ENCODE results near the gene HNF1B. TPM values are rescaled to one million over a fixed set of nuclear protein-coding genes. Genes with fewer than 3 reads are reported as not detected.

Gene HNF1B
- polyA plus RNA-seq, 4 donors: 10.0 to 29.2 (median 15.0) TPM

DNA sequence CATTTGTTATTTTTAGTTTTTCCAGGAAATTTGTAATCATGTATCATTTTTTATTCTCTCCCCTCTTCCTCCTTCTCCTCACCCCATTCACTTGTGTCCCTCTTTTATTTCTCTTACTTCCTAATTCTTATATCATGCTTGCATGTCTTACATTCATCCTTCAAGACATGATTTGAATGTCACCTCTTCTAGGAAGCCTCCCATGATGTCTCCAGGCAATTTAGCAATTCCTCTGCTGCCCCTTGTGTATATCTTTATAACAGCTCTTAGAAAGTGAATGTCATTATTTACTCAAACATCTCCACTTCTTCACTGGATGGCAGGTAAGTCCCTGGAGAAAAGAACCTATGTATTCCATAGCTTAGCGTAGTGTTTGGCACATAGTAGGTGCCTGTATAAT, 7.8 kb downstream of the HNF1B start:
- 87 to 100% (median 98%) methylated on average over 1 of the region's 1 CpG for whole genome bisulfite sequencing, 3 donors
- H3K36me3 ChIP-seq (ENCODE audit: control insufficient read depth in 3 of 3, insufficient read depth in 2 of 3, low read depth in 1 of 3, low read length in 3 of 3): peaks cover 0 to 43% (median 2%) of the 10 kb centered on the region in 3 donors

DNA sequence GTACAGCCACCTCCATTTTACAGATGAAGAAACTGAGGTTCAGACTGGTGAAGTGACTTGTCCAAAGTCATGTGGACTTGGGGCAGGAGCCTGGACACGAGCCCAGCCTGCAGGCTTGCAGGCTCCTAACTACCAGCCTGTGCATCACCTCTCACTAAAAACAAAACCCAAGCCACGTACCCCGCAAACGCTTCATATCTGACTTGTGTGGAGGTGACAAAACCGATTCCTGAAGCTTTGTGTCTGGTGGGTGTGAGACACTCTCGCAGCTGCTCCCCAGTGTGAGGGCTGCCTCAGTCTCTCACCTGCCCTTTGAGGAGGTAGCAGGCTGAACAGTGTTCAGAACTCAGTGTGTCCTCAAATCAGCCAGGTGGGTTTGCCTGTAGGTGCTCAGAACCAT, 8.4 kb downstream of the HNF1B start:
- DNase-seq (no peak), FAIRE-seq (no peak)
- Histone ChIP-seq H3K27ac (ENCODE audit: low read depth in 1 of 3, low read length in 2 of 3) (no peak overlapping the region), H3K4me3 (ENCODE audit: low read depth in 1 of 3, low read length in 3 of 3) (no peak overlapping the region), H3K27me3 (ENCODE audit: control insufficient read depth in 3 of 3, insufficient read depth in 3 of 3, low read length in 3 of 3) (peaks cover 0 to 8% (median 3%) of the 10 kb centered on the region in 3 donors), H3K9me3 (ENCODE audit: control insufficient read depth in 2 of 2, insufficient read depth in 1 of 2, low read depth in 1 of 2, low read length in 1 of 2) (no peaks in the 10 kb centered on the region), H3K36me3 (ENCODE audit: control insufficient read depth in 3 of 3, insufficient read depth in 2 of 3, low read depth in 1 of 3, low read length in 3 of 3) (peaks cover 0 to 50% (median 4%) of the 10 kb centered on the region in 3 donors), H3K4me1 (ENCODE audit: control insufficient read depth in 3 of 3, insufficient read depth in 2 of 3, low read depth in 1 of 3, low read length in 2 of 3) (peaks cover 0 to 11% (median 0%) of the 10 kb centered on the region in 3 donors)
- 71 to 83% (median 72%) methylated on average over 6 of the region's 6 CpGs for WGBS, 3 donors

More for the DNA sequence above, 7.8 kb downstream of the HNF1B start:
- no peak for FAIRE-seq
- Histone ChIP-seq H3K9me3 (ENCODE audit: control insufficient read depth in 2 of 2, insufficient read depth in 1 of 2, low read depth in 1 of 2, low read length in 1 of 2) (no peaks in the 10 kb centered on the region), H3K27me3 (ENCODE audit: control insufficient read depth in 3 of 3, insufficient read depth in 3 of 3, low read length in 3 of 3) (peaks cover 0 to 12% (median 8%) of the 10 kb centered on the region in 3 donors), H3K4me3 (ENCODE audit: low read depth in 1 of 3, low read length in 3 of 3) (no peak overlapping the region), H3K27ac (ENCODE audit: low read depth in 1 of 3, low read length in 2 of 3) (no peak overlapping the region), H3K4me1 (ENCODE audit: control insufficient read depth in 3 of 3, insufficient read depth in 2 of 3, low read depth in 1 of 3, low read length in 2 of 3) (peaks cover 0 to 11% (median 2%) of the 10 kb centered on the region in 3 donors)
- DNase-seq: no peak

DNA sequence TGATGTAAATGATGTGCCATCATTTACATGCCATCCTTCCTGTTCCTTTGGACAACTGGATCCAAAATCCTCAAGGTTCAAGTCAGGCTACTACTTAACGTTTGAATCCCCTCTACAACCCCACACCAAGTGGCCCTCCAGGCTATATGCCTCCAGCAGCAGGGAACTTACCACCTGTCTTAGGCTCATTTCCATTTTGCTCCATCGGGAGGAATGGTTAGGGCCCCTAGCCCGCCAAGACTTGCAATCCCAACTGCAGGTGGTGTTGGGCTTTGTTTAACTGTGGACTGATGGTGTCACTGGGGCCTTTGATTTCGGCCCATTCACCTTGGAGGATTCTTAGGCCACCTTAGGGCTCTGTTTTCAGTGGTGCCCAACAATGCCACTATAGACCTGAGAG, 9.7 kb downstream of the HNF1B start:
- 70 to 85% (median 81%) methylated on average over 4 of the region's 4 CpGs for WGBS, 3 donors
- DNase-seq: no peak
- H3K27ac ChIP-seq (ENCODE audit: low read depth in 1 of 3, low read length in 2 of 3): no peak overlapping the region
- H3K27me3 ChIP-seq (ENCODE audit: control insufficient read depth in 3 of 3, insufficient read depth in 3 of 3, low read length in 3 of 3): peaks cover 0 to 8% (median 2%) of the 10 kb centered on the region in 3 donors
- H3K4me1 ChIP-seq (ENCODE audit: control insufficient read depth in 3 of 3, insufficient read depth in 2 of 3, low read depth in 1 of 3, low read length in 2 of 3): peaks cover 0 to 12% (median 0%) of the 10 kb centered on the region in 3 donors
- H3K9me3 ChIP-seq (ENCODE audit: control insufficient read depth in 2 of 2, insufficient read depth in 1 of 2, low read depth in 1 of 2, low read length in 1 of 2): no peaks in the 10 kb centered on the region
- peaks cover 0 to 62% (median 7%) of the 10 kb centered on the region in 3 donors for H3K36me3 ChIP-seq (ENCODE audit: control insufficient read depth in 3 of 3, insufficient read depth in 2 of 3, low read depth in 1 of 3, low read length in 3 of 3)
- FAIRE-seq: no peak
- H3K4me3 ChIP-seq (ENCODE audit: low read depth in 1 of 3, low read length in 3 of 3): no peak overlapping the region

DNA sequence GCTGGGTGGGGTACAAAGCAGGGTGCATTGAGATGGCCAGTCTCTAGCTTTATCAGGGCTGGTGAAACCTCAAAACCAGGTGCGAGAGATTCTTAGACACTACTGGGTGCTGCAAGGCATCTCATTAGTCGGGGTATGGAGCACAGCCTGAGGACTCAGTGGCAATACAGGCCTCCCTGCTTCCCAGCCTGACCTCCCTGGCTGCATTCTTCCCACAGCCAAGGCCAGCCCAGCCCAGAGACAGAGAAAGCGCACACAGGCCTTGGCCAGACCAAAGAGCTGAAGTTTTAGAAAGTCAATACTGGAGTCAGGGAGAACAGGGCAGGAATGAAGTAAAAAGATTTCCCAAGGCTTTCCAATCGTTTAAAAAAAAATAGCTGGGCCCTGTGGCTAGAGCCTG, 12.5 kb downstream of the HNF1B start:
- peaks cover 0 to 75% (median 5%) of the 10 kb centered on the region in 3 donors for H3K36me3 ChIP-seq (ENCODE audit: control insufficient read depth in 3 of 3, insufficient read depth in 2 of 3, low read depth in 1 of 3, low read length in 3 of 3)
- FAIRE-seq: no peak

DNA sequence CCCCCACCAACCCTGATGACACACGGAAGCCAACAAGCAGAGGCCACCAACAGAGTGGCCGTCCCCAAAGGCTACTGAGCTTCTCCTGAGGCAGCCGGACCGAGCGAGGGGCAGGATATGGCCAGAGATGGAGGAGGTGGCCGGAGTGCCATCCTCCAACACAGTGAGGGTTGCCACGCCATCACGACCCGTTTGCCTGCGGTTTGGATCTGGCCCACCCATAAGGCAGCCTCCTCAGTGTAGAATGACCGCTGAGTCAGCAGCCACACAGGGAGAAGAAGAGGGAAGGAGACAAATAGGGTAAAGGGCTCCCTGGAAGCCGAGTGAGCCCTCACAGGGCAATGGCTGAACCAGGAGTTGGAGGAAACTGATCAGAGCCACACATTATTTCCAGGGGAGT, 13.8 kb downstream of the HNF1B start:
- DNase-seq (no peak), FAIRE-seq (no peak)
- H3K9me3 ChIP-seq (ENCODE audit: control insufficient read depth in 2 of 2, insufficient read depth in 1 of 2, low read depth in 1 of 2, low read length in 1 of 2): no peaks in the 10 kb centered on the region
- no peak overlapping the region for H3K27ac ChIP-seq (ENCODE audit: low read depth in 1 of 3, low read length in 2 of 3)
- H3K27me3 ChIP-seq (ENCODE audit: control insufficient read depth in 3 of 3, insufficient read depth in 3 of 3, low read length in 3 of 3): no peaks in the 10 kb centered on the region
- H3K4me3 ChIP-seq (ENCODE audit: low read depth in 1 of 3, low read length in 3 of 3): no peak overlapping the region
- H3K36me3 ChIP-seq (ENCODE audit: control insufficient read depth in 3 of 3, insufficient read depth in 2 of 3, low read depth in 1 of 3, low read length in 3 of 3): peaks cover 0 to 80% (median 5%) of the 10 kb centered on the region in 3 donors
- WGBS, 3 donors: 90 to 92% (median 91%) methylated on average over 12 of the region's 12 CpGs
- H3K4me1 ChIP-seq (ENCODE audit: control insufficient read depth in 3 of 3, insufficient read depth in 2 of 3, low read depth in 1 of 3, low read length in 2 of 3): peaks cover 7 to 31% (median 13%) of the 10 kb centered on the region in 3 donors

More for the DNA sequence above, 12.5 kb downstream of the HNF1B start:
- no peaks in the 10 kb centered on the region for H3K9me3 ChIP-seq (ENCODE audit: control insufficient read depth in 2 of 2, insufficient read depth in 1 of 2, low read depth in 1 of 2, low read length in 1 of 2)
- H3K4me1 ChIP-seq (ENCODE audit: control insufficient read depth in 3 of 3, insufficient read depth in 2 of 3, low read depth in 1 of 3, low read length in 2 of 3): peaks cover 2 to 19% (median 3%) of the 10 kb centered on the region in 3 donors
- no peak overlapping the region for H3K4me3 ChIP-seq (ENCODE audit: low read depth in 1 of 3, low read length in 3 of 3)
- no peaks in the 10 kb centered on the region for H3K27me3 ChIP-seq (ENCODE audit: control insufficient read depth in 3 of 3, insufficient read depth in 3 of 3, low read length in 3 of 3)
- H3K27ac ChIP-seq (ENCODE audit: low read depth in 1 of 3, low read length in 2 of 3): no peak overlapping the region
- 79 to 87% (median 81%) methylated on average over 4 of the region's 4 CpGs for WGBS, 3 donors
- no peak for DNase-seq

DNA sequence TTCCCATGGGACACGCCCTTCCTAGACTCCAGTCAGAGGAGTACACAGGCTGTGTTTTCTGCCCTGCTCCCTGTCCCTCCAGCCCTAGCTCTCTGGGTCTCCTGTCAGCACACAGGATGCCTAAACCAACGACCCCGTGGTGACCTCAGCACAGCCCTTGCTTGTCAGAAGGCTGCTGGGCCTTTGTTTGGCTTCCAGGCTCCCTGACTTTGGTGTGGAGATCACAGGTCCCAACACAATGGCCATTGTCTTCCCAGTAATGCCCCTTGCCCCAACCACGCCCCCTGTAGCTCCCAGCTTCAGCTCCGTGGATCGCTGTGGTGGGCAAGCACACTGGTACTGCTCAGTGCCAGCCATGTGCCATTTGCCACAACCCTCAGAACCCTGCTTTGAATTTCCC, 15.0 kb downstream of the HNF1B start:
- Histone ChIP-seq H3K4me3 (ENCODE audit: low read depth in 1 of 3, low read length in 3 of 3) (no peak overlapping the region), H3K27me3 (ENCODE audit: control insufficient read depth in 3 of 3, insufficient read depth in 3 of 3, low read length in 3 of 3) (no peaks in the 10 kb centered on the region), H3K27ac (ENCODE audit: low read depth in 1 of 3, low read length in 2 of 3) (no peak overlapping the region), H3K9me3 (ENCODE audit: control insufficient read depth in 2 of 2, insufficient read depth in 1 of 2, low read depth in 1 of 2, low read length in 1 of 2) (no peaks in the 10 kb centered on the region), H3K4me1 (ENCODE audit: control insufficient read depth in 3 of 3, insufficient read depth in 2 of 3, low read depth in 1 of 3, low read length in 2 of 3) (peaks cover 7 to 41% (median 19%) of the 10 kb centered on the region in 3 donors), H3K36me3 (ENCODE audit: control insufficient read depth in 3 of 3, insufficient read depth in 2 of 3, low read depth in 1 of 3, low read length in 3 of 3) (peaks cover 0 to 77% (median 5%) of the 10 kb centered on the region in 3 donors)
- 22 to 50% (median 29%) methylated on average over 6 of the region's 6 CpGs for WGBS, 3 donors
- DNase-seq (no peak), FAIRE-seq (no peak)

DNA sequence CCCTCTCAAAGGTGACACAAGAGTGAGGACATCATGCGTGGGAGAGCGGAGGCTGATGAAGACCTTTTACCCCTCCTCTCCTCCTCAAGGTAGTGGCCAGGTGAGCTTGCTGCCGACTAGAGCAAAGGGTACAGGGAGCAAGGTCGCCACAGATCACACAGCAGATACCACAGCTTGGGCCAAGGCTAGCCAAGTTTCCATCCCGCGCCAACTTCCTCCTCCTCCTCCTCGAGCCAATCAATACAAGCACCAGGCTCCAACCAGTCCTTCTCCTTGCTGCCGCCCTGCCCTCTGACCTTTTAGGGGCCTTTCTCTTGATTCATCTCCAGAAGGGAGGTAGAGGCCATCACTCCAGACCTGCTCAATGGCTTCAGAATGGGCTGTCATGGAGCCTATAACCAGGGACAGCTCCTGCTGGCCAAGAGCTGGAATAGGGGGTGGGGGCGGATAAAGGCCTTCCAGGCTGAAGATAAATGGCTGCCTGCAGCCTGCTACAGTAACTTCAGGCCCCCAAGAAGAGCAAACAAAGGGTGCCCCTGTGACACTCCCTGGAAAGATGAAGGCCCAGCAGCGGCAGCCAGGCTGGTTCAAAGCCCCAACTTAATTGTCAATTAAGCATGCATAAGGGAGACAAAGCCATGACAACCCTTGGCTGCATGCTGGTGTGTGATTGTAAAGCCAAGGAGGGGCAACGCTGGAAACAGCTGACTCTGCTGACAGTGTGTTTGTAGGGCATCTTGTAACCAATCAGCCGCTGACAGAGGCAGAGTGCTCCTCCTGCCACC, 17.8 kb downstream of the HNF1B start:
- no peak overlapping the region for H3K4me3 ChIP-seq (ENCODE audit: low read depth in 1 of 3, low read length in 3 of 3)
- H3K9me3 ChIP-seq (ENCODE audit: control insufficient read depth in 2 of 2, insufficient read depth in 1 of 2, low read depth in 1 of 2, low read length in 1 of 2): no peaks in the 10 kb centered on the region
- peaks cover 7 to 57% (median 22%) of the 10 kb centered on the region in 3 donors for H3K4me1 ChIP-seq (ENCODE audit: control insufficient read depth in 3 of 3, insufficient read depth in 2 of 3, low read depth in 1 of 3, low read length in 2 of 3)
- no peak for FAIRE-seq
- H3K27me3 ChIP-seq (ENCODE audit: control insufficient read depth in 3 of 3, insufficient read depth in 3 of 3, low read length in 3 of 3): peaks cover 0 to 5% (median 0%) of the 10 kb centered on the region in 3 donors
- WGBS, 3 donors: 33 to 63% (median 43%) methylated on average over 12 of the region's 12 CpGs
- peaks cover 0 to 80% (median 5%) of the 10 kb centered on the region in 3 donors for H3K36me3 ChIP-seq (ENCODE audit: control insufficient read depth in 3 of 3, insufficient read depth in 2 of 3, low read depth in 1 of 3, low read length in 3 of 3)
- DNase-seq: peak; percentile 36 to 88
- peak overlapping the region in 2 of 3 donors; percentile 63 to 69 for H3K27ac ChIP-seq (ENCODE audit: low read depth in 1 of 3, low read length in 2 of 3)

DNA sequence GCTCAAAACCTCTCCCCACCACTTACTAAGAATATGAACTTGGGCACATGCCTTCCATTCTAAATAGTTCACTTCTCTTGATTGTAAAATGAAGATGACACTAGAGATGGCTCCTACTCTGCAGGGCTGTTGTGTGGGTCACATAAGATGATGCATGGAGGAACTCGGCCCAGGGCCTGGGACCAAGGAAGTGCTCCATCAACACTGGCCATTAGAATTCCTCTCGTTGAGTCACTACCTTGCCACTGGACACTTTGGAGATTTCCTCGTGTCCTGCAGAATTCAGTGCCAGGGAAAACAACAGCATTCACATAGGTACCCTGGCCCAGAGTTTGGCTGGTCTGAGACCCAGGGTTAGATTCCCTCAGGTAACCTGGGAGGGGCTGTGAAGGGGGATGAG, 18.6 kb downstream of the HNF1B start:
- DNase-seq: no peak
- 48 to 68% (median 63%) methylated on average over 3 of the region's 3 CpGs for WGBS, 3 donors
- no peak overlapping the region for H3K4me3 ChIP-seq (ENCODE audit: low read depth in 1 of 3, low read length in 3 of 3)
- peak overlapping the region in 2 of 3 donors; percentile 63 to 69 for H3K27ac ChIP-seq (ENCODE audit: low read depth in 1 of 3, low read length in 2 of 3)
- H3K27me3 ChIP-seq (ENCODE audit: control insufficient read depth in 3 of 3, insufficient read depth in 3 of 3, low read length in 3 of 3): peaks cover 0 to 5% (median 0%) of the 10 kb centered on the region in 3 donors
- H3K9me3 ChIP-seq (ENCODE audit: control insufficient read depth in 2 of 2, insufficient read depth in 1 of 2, low read depth in 1 of 2, low read length in 1 of 2): no peaks in the 10 kb centered on the region
- H3K4me1 ChIP-seq (ENCODE audit: control insufficient read depth in 3 of 3, insufficient read depth in 2 of 3, low read depth in 1 of 3, low read length in 2 of 3): peaks cover 12 to 65% (median 22%) of the 10 kb centered on the region in 3 donors
- H3K36me3 ChIP-seq (ENCODE audit: control insufficient read depth in 3 of 3, insufficient read depth in 2 of 3, low read depth in 1 of 3, low read length in 3 of 3): peaks cover 0 to 76% (median 3%) of the 10 kb centered on the region in 3 donors
- FAIRE-seq: no peak

Data from small intestine (tissue), 7 donors.